ENCODE data around the gene CC2D2B. TPM values are rescaled to one million over a fixed set of nuclear protein-coding genes. Genes with fewer than 3 reads are reported as not detected.
A peak's percentile ranks its signal among the peaks of the same experiment; 100 is the strongest.

Gene CC2D2B, protein sequence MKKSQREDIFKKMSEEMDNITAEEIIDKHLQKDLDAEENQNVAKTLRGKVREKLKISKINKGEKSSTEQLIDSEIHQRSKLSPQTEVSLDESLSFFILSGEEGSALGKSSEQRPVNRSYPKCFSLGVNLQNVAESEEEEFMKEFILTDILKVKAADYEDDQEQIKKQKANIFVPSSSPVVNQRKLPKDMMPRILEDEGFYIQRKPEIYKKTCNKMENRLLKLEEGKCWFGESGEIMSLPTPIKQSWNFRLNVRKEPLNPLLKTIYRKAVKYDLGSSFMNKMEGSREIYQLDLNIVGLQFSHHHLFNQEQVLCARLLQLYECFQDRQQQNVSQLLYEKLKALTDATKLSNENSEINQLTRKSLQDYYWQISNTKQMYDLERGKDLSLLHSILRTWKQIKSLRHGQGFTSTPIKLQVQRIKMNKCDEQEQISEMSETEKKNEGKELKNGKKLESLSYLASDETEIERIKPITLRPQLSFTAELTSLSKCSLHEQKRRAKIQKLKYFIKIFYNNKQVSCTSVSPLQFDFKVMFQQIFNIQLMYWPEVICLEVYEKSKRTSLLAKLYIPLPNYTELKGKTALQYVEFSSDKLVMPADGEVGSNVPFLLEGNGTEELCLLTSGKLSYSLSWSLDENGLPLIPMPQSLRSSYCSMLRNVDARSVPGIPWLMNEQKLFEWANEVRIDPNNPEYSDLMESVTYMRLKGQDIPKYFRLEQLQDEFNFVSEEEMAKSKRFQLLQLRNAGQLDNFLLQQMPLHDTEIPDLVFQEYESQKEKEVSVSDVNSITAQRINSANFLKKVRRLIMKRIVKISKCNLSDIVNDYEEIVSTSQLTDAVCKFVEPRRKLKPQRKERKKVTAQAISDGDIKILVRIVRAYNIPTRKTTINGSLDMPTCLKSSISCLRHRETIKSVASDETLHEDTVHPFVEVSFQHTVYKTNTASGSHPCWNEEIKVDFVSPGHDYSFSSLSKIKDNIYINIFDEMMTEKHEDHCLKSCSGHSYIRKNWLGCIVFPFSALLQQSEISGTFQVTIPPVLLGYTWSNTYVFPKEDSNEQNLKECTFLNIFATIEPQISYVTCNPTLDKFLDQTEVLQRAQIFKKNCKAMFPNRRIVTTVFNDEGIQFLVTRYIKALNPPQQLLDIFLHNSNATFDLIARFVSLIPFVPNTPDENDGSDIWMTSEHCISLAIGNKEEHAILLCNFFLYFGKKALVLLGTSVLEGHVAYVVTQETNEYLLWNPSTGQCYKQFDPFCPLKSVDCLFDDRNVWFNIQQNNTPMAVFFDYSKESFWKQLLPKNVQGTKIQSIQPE (N-terminal part only)
- total RNA-seq: 0.30 to 0.54 TPM (median 0.51 TPM) in 3 replicates
- long read RNA-seq: 0 reads

DNA sequence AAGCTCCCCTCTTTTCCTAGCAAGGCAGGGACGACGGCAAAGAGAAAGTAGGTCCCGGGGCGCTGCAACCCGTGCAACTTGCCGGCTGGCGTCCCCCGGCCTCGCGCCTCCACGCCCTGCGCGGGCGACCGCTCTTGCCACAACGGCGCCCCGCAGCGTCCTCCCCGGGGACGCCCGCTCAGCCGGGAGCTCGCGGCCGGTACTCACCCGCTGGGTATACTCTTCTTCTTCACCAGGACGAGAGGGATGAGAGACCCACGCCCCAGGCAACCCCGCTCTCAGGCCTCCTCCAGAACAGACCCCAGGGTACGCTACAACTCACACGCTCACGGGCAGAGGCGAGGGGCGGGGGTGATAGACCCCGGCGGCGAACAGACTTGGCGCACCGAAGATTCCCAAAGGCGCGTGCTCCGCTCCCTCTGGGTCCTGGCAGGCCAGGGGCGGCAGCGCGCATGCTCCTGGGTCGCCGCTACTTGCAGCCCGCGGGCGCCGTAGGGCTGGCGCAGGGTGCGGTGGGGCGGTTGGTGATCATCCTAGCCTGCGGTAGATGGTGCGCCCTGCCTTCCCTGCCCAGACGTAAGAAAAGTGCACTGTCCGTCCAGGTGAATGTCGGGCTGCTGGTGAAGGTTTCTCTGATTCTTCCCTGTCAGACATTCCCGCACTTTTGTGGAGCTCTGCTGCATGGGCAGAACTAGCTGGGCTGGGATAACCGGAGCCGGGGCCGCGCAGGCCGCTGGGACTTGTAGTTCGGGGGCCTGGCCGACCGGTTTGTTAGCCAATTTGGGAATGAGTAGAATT, at the start of gene CC2D2B:
CC2D2B (plus strand) TSS at position 520 of the 798 bp plus-strand sequence. CDS start 3,349 bp downstream, outside the sequence.
- TF ChIP-seq, protein P1, sequence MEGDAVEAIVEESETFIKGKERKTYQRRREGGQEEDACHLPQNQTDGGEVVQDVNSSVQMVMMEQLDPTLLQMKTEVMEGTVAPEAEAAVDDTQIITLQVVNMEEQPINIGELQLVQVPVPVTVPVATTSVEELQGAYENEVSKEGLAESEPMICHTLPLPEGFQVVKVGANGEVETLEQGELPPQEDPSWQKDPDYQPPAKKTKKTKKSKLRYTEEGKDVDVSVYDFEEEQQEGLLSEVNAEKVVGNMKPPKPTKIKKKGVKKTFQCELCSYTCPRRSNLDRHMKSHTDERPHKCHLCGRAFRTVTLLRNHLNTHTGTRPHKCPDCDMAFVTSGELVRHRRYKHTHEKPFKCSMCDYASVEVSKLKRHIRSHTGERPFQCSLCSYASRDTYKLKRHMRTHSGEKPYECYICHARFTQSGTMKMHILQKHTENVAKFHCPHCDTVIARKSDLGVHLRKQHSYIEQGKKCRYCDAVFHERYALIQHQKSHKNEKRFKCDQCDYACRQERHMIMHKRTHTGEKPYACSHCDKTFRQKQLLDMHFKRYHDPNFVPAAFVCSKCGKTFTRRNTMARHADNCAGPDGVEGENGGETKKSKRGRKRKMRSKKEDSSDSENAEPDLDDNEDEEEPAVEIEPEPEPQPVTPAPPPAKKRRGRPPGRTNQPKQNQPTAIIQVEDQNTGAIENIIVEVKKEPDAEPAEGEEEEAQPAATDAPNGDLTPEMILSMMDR (IDR thresholded peaks at IDR 0.05): peak; percentile 16
- DNase-seq (ENCODE audit: low spot score): peak; percentile 96
- Mint-ChIP-seq H3K4me1 (ENCODE audit: low read depth) (peaks cover 16% of the 10 kb centered on the region), H3K27me3 (ENCODE audit: low read depth) (peaks cover 9% of the 10 kb centered on the region), H3K36me3 (ENCODE audit: low read depth) (peaks cover 7% of the 10 kb centered on the region), H3K4me3 (ENCODE audit: unreplicated experiment) (peak within 1 kb of the TSS; percentile 98), H3K9me3 (ENCODE audit: low read depth) (no peaks in the 10 kb centered on the region), H3K27ac (ENCODE audit: unreplicated experiment) (peak within 1 kb of the TSS; percentile 98)

DNA sequence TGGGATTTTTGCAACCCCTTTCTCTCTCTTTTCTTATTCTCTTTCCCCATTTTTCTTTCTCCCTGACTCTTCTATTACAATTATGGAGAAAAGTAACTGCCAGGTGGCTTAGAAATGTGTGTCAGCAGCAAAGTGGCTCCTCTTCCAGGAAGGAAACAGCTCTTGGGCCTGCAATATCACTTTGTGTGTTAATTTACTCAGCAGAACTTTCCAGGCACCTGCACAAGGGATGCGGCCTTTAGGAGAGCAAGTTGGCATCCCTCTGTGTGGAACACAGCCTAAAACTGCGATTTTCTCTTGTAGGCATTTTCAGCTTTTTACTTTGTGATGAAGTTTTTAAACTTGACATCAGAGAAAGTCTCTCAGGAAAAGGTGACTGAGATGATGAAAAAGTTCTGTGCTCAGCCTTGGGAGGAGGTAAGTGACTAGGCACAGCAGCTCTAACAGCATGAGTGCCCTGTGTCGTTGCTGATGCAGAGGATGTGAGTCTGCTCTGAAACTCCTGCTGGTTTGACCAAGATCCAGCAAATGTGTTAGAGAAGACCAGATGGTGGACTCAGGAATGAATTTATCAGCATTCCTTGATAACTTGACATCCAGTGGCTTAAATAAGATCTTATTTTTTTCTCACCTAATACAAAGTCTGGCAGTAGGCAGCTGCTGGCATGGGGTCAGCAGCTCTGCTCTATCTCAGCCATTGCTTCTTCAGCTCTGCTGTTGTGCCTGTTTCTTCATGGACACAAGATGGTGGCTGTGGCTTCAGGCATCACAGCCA, 47.4 kb upstream of the CC2D2B start:
- H3K9me3 Mint-ChIP-seq (ENCODE audit: low read depth): peaks cover 8% of the 10 kb centered on the region
- peaks cover 1% of the 10 kb centered on the region for H3K36me3 Mint-ChIP-seq (ENCODE audit: low read depth)
- peaks cover 6% of the 10 kb centered on the region for H3K4me1 Mint-ChIP-seq (ENCODE audit: low read depth)
- H3K27me3 Mint-ChIP-seq (ENCODE audit: low read depth): no peaks in the 10 kb centered on the region
- no peak overlapping the region for H3K27ac Mint-ChIP-seq (ENCODE audit: unreplicated experiment)
- TF ChIP-seq, protein P1 (IDR thresholded peaks at IDR 0.05): no peak
- DNase-seq (ENCODE audit: low spot score): no peak
- no peak overlapping the region for H3K4me3 Mint-ChIP-seq (ENCODE audit: unreplicated experiment)

DNA sequence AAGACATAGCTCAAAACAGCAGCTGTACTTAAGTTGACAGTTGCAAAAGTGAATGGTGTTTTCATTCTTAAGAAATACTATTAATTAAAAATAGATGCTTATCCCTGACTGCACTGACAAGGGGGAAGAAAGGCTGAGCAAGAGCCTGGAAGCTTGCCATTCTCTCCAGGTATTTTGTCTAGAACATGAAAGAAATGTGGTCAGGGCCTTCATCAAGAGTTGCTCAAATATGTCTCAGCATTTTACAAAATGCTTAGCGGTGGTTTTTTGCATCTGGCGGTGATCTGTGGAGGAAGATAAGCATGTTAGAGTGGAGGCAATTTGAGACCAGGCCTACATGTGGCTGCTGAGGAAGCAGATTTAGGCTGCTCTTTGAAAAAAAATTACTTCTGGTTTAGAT, 46.4 kb upstream of the CC2D2B start:
- H3K27ac Mint-ChIP-seq (ENCODE audit: unreplicated experiment): no peak overlapping the region
- H3K27me3 Mint-ChIP-seq (ENCODE audit: low read depth): no peaks in the 10 kb centered on the region
- peaks cover 7% of the 10 kb centered on the region for H3K4me1 Mint-ChIP-seq (ENCODE audit: low read depth)
- H3K4me3 Mint-ChIP-seq (ENCODE audit: unreplicated experiment): no peak overlapping the region
- peaks cover 1% of the 10 kb centered on the region for H3K36me3 Mint-ChIP-seq (ENCODE audit: low read depth)
- no peak for DNase-seq (ENCODE audit: low spot score)
- TF ChIP-seq, protein P1 (IDR thresholded peaks at IDR 0.05): no peak
- H3K9me3 Mint-ChIP-seq (ENCODE audit: low read depth): no peaks in the 10 kb centered on the region

DNA sequence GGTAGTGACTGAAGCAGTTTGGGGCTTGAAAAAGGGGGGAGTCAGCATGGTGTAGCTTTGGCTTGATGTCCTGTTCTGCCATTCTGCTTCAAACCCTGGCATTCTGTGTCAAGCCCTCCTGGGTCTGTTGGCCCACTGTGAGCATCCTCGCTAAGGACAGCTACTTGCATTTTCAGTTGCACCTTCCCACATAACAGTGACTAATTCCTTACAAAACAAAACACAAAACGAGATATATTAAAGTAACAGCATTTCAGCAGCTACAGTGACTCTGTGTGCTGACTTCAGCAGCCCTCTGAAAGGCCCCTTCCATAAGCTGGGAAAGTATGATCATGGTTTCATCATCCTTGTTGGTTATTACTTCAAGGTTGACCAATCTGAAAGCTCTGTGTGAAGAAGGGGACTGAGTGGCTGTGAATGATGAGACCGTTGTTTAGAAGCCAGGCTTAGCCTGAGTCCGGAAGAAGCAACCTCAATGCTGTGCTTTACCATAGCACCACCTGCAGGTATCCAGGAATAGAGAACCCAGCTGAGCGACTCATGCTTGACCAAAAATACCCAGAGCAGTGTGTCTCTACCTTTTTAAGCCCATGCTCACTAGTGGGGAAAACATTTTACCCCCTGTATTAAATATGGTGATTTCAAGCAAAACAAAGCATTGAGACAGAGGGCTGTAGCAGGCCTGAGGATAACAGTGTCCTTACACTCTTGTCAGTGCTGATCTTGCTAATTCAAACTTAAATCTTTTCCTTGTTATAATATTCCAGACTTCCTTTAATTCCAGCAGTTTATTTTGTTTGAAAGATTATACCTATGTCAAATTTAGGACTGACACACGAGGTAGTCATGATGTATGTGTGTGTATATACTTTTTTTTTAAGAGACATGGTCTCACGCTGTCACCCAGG, 42.6 kb upstream of the CC2D2B start:
- peaks cover 7% of the 10 kb centered on the region for H3K4me1 Mint-ChIP-seq (ENCODE audit: low read depth)
- no peaks in the 10 kb centered on the region for H3K27me3 Mint-ChIP-seq (ENCODE audit: low read depth)
- H3K4me3 Mint-ChIP-seq (ENCODE audit: unreplicated experiment): no peak overlapping the region
- no peaks in the 10 kb centered on the region for H3K9me3 Mint-ChIP-seq (ENCODE audit: low read depth)
- peak overlapping the region; percentile 74 for H3K27ac Mint-ChIP-seq (ENCODE audit: unreplicated experiment)
- TF ChIP-seq, protein P1 (IDR thresholded peaks at IDR 0.05): peak; percentile 82
- DNase-seq (ENCODE audit: low spot score): no peak
- H3K36me3 Mint-ChIP-seq (ENCODE audit: low read depth): no peaks in the 10 kb centered on the region

Measured in chondrocyte (in vitro differentiated cells).